ENCODE measurements around the gene TP53INP2.

The TP53INP2 gene

GRCh38 chr20:34709044-34709830 lies 5.1 kb downstream of the TP53INP2 start:
- TF ChIP-seq CTCF (IDR thresholded peaks at IDR 0.05; ENCODE audit: low read length) (no peak), EZH2 (IDR thresholded peaks at IDR 0.05; ENCODE audit: borderline replicate concordance, low read length) (no peak)
- H3F3A ChIP-seq (ENCODE audit: insufficient read depth, low read length): no peaks in the 10 kb centered on the region

GRCh38 chr20:34709831-34710567 lies 5.9 kb downstream of the TP53INP2 start:
- H4K20me1 ChIP-seq (ENCODE audit: insufficient read depth, low read length): no peaks in the 10 kb centered on the region
- H3K27me3 ChIP-seq (ENCODE audit: insufficient read depth, low read length): no peaks in the 10 kb centered on the region
- H3K4me3 ChIP-seq (ENCODE audit: low read depth, low read length, poor library complexity, severe bottlenecking): peak overlapping the region; percentile 70
- no peaks in the 10 kb centered on the region for H3K9me3 ChIP-seq (ENCODE audit: low read length)
- no peaks in the 10 kb centered on the region for H3K79me2 ChIP-seq (ENCODE audit: insufficient read depth, low read length)
- peaks cover 7% of the 10 kb centered on the region; the same call in 1 of the 2 replicates for H3K36me3 ChIP-seq (ENCODE audit: insufficient read depth, low read length)
- H3K9me2 ChIP-seq (ENCODE audit: low read depth, low read length): no peaks in the 10 kb centered on the region
- TF ChIP-seq EZH2 (IDR thresholded peaks at IDR 0.05; ENCODE audit: borderline replicate concordance, low read length) (no peak), CTCF (IDR thresholded peaks at IDR 0.05; ENCODE audit: low read length) (peak; percentile 63)
- H3K4me1 ChIP-seq (ENCODE audit: insufficient read depth, low read length, severe bottlenecking): peaks cover 16% of the 10 kb centered on the region
- no peaks in the 10 kb centered on the region for H3F3A ChIP-seq (ENCODE audit: insufficient read depth, low read length)
- no peak overlapping the region for H3K27ac ChIP-seq (ENCODE audit: low read depth, low read length, poor library complexity, severe bottlenecking)
- H2AFZ ChIP-seq (ENCODE audit: low read length): no peak overlapping the region
- peak overlapping the region; percentile 86 for H3K4me2 ChIP-seq (ENCODE audit: low read length)
- H3K9ac ChIP-seq (ENCODE audit: low read length): peak overlapping the region; percentile 65

More at GRCh38 chr20:34709044-34709830, 5.1 kb downstream of the TP53INP2 start:
- Histone ChIP-seq H3K4me2 (ENCODE audit: low read length) (peak overlapping the region; percentile 86), H3K27me3 (ENCODE audit: insufficient read depth, low read length) (no peaks in the 10 kb centered on the region), H3K36me3 (ENCODE audit: insufficient read depth, low read length) (peaks cover 2% of the 10 kb centered on the region; the same call in 1 of the 2 replicates), H3K4me1 (ENCODE audit: insufficient read depth, low read length, severe bottlenecking) (peaks cover 21% of the 10 kb centered on the region), H3K9me2 (ENCODE audit: low read depth, low read length) (no peaks in the 10 kb centered on the region), H3K4me3 (ENCODE audit: low read depth, low read length, poor library complexity, severe bottlenecking) (peak overlapping the region; percentile 70), H3K27ac (ENCODE audit: low read depth, low read length, poor library complexity, severe bottlenecking) (no peak overlapping the region), H3K9me3 (ENCODE audit: low read length) (no peaks in the 10 kb centered on the region), H2AFZ (ENCODE audit: low read length) (peak overlapping the region; percentile 54), H3K79me2 (ENCODE audit: insufficient read depth, low read length) (no peaks in the 10 kb centered on the region), H4K20me1 (ENCODE audit: insufficient read depth, low read length) (no peaks in the 10 kb centered on the region), H3K9ac (ENCODE audit: low read length) (peak overlapping the region; percentile 65)

DNA sequence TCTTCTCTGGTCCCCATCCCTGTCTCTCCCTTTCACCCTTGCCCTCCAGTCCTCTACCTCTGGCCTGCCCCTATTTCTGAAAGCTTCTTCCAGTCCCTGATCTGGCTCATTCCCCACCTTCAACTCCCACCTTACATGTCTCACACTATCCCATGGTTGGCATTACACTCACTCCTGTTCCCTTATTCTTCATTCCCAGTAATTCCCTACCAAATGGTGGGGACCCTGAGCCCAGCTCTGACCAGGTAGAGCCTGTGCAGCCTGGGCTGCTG lies 6.4 kb downstream of the TP53INP2 start:
- Histone ChIP-seq H3K9me2 (ENCODE audit: low read depth, low read length) (no peaks in the 10 kb centered on the region), H3K36me3 (ENCODE audit: insufficient read depth, low read length) (peaks cover 11% of the 10 kb centered on the region; the same call in 1 of the 2 replicates), H3K9me3 (ENCODE audit: low read length) (no peaks in the 10 kb centered on the region), H3K4me3 (ENCODE audit: low read depth, low read length, poor library complexity, severe bottlenecking) (peak overlapping the region; percentile 70), H3K79me2 (ENCODE audit: insufficient read depth, low read length) (no peaks in the 10 kb centered on the region), H3F3A (ENCODE audit: insufficient read depth, low read length) (no peaks in the 10 kb centered on the region), H3K27ac (ENCODE audit: low read depth, low read length, poor library complexity, severe bottlenecking) (no peak overlapping the region), H3K4me1 (ENCODE audit: insufficient read depth, low read length, severe bottlenecking) (peaks cover 12% of the 10 kb centered on the region), H2AFZ (ENCODE audit: low read length) (no peak overlapping the region), H4K20me1 (ENCODE audit: insufficient read depth, low read length) (no peaks in the 10 kb centered on the region), H3K27me3 (ENCODE audit: insufficient read depth, low read length) (no peaks in the 10 kb centered on the region), H3K9ac (ENCODE audit: low read length) (peak overlapping the region; percentile 65; the same call in 1 of the 2 replicates), H3K4me2 (ENCODE audit: low read length) (peak overlapping the region; percentile 86)
- no peak for TF ChIP-seq CTCF (IDR thresholded peaks at IDR 0.05; ENCODE audit: low read length)

Data from OCI-LY1 (cell line).